ENCODE measurements around the gene TXNDC5.
"Not testable (repeated sequence)": the region's sequence is repeated elsewhere in the genome, so short reads cannot be mapped to it uniquely, and the experiment has no call there.

The TXNDC5 gene

GRCh38 chr6:7912736-7913517, 2.3 kb upstream of the TXNDC5 start:
- DNase-seq, result no peak

DNA sequence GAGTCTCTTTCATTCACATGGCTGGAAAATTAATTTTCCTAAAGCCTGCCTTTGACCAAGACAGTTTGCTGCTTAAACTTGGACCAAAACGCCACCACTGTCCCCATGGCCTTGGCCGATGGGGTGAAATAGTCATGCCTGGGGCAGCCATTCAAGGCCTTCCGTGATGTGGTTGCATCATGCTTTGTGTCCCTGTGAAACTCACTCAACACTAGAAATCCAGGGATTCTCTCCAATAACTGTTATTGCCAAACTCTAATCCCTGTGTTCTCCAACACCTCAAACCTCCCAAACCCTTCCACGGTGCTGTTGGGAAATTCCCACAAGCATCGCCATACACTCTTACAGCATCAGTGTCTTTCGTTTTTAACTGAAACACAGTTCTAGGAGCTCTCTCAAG, 1.4 kb upstream of the TXNDC5 start:
- DNase-seq, result no peak

GRCh38 chr6:7911345-7911725, 747 bp upstream of the TXNDC5 start:
- DNase-seq, result no peak

- DNase-seq, result no peak
These were observed 312 bp downstream of the TXNDC5 start for GRCh38 chr6:7910298-7910653.

DNA sequence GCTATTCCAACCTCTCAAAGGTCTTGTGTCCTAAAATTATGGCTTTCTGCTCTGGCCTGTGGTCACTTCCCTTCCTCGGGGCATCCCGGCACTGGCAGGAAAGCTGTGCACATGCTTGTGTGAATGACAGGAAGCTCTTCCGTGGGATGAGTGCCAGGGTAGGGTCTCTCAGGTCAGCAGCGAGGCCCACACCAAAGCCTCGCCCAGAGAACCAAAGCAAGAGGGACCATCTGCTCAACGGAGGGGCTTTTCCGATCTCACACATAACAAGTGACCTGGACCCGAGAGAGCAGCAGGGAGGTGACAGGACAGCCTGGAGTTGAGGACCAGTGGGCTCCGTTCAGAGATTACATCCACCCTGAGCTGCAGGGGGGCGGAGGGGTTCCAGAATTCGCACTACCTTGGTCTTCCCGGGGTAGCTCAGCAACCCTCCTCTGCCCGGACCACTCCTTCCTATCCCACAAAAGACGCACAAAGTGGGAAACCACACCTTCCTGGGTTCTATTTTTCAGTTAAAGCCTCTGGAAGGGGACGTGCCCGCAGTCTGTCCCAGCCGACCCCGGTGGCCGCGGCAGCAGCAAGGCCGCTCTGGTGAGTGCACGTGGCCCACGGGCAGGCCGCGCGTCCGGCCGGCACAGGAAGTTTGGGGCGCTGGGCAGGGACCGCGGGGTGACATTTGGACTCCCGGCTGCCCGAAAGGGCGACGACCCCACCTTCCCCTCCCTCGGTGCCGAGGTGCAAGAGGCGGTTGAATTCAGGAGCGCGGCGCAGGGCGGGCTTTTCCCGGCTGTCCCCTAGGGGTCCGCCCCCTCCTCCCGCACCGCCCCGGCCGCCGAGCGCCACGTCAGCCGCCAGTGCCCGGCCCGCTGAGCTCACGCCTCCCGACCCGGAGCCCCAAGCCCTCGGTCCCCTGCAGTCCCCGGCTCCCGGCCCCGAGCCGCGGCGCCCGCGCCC, 988 bp downstream of the TXNDC5 start:
- DNase-seq, result peak in 1 of 2 donors; percentile 24

DNA sequence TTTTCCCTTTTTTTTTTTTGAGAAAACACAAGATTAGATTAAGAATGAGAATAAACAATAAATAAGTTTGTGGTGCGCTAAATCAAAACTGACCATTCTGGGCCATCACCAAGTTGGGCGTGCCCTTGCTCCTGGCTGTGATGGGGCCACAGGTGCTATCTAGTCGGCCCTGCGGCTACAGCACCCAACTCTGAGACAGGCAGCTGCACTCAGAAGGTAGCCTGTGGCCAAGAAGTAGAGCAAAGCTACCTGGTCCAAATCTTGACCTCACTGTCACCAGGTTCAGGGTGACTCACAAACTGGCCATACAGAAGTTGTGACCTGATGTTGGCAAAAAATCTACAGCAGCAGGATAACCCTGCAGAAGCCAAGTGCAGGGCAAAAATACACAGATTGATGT, 3.4 kb downstream of the TXNDC5 start:
- no peak for DNase-seq

DNA sequence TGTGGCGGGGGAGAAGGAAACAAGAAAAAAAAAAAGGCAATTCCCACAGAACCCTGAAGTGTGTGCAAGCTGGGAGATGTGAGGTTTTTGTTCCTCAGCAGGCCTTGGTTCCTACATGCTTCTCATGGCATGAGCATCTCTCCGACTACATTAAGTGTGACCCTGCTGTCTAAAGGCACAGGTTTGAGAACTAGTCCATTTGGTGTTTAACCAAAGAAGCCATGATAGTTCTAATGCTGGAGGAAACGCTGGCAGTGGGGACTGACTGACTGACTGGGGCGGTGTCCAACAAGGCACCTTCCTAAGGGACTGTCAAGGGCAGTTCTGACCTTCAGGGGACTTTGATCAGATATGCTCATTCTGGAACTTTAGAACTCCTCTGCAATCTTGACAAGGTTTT, 3.8 kb downstream of the TXNDC5 start:
- no peak for DNase-seq

- DNase-seq, result no peak
These were observed 5.2 kb downstream of the TXNDC5 start for GRCh38 chr6:7905416-7905815.

GRCh38 chr6:7904654-7905319, 5.8 kb downstream of the TXNDC5 start:
- DNase-seq, result no peak

DNA sequence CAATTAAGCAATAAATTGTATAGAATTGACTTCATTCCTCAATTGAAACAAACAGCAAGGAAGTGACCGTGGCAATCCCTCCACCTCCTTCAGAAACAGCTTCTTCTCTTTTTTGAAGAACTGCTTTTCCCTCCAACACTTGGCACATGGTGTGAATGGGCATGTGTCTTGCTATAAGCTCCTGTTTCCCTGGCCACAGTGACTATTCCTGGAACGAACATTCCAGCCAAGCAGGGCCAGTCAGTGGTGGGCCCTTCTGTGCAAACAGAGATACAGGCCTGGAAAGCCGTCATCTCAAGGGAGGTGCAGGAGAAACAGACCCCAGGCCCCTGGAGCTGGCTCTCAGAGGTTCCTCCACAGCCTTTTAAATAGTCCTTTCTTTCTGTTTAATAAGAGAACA, 6.9 kb downstream of the TXNDC5 start:
- DNase-seq, result no peak

GRCh38 chr6:7902867-7903266, 7.7 kb downstream of the TXNDC5 start:
- DNase-seq, result no peak

GRCh38 chr6:7902221-7902620, 8.4 kb downstream of the TXNDC5 start:
- no peak for DNase-seq

DNA sequence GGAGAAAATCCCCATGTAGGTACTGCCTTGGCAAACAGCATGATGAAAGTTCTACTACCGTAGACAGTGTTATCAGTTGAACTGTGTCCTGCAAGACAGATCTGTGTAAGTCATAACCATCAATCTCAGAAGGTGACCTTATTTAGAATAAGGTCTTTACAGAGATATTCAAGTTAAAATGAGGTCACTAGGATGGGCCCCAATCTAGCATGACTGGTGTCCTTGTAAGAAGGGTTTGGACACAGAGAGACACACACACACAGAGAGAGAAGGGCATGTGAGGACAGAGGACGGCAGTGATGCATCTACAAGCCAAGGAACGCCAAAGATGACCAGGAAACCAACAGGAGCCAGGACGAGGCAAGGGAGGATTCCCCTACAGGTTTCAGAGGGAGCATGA, 8.8 kb downstream of the TXNDC5 start:
- no peak for DNase-seq

DNA sequence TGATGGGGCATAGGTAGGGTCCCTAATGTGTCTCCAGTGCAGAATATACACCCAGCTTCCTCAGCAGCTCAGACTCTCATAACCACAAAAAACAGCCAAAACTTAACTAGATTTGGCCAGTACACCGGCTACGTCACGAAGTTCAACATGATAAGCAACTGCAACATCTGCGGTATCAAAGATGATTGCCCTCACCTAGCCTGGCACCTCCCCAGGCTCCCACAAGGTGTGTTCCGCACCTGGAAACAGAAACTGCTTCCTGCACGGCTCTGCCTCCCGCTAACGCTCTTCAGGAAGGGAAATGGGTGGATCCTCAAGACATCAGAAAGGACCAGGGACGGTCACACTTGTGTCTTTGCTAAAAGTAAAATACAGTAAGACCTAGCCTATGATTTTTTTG, 9.5 kb downstream of the TXNDC5 start:
- no peak for DNase-seq

- DNase-seq, result no peak
These were observed 10.0 kb downstream of the TXNDC5 start for GRCh38 chr6:7900621-7901020.

GRCh38 chr6:7899889-7900213, 10.7 kb downstream of the TXNDC5 start:
- DNase-seq, result no peak

DNA sequence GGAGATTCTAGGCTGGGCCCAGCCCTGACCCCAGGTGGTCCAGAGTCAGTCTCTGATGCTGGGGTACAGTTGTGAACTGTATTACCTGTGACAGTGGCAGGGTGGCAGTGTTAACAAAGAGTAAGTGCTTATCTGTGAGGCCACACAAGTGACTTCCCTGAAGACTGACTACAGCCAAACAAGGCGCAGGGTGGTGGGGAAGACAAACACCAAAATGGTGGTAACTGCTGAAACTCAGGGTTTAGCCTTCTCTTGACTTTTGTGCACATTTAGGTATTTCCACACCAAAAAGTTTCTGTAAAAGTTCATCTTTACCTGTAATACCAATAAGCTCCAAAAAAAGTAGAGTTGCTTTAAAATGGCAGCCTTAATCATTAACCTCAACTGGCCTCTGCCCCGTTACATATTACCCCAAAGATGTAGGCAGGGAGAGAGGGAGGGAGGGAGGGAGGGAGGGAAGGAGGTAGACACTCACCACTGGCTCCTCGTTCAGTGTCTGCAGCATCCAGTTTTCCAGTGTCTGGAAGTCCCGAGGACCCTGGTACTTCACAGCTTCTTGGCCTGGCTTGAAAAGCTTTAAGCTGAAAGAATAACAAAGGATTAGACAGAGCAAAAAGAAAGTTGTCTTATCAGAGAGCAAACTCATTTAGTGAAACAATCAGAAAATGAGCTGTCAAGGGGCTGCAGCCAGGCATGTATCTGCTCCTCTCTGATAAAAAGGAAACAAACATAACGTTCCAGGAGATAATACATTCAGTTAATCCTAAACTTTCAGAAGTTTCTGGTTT, 11.3 kb downstream of the TXNDC5 start:
- DNase-seq, result peak in 1 of 2 donors; percentile 9

DNA sequence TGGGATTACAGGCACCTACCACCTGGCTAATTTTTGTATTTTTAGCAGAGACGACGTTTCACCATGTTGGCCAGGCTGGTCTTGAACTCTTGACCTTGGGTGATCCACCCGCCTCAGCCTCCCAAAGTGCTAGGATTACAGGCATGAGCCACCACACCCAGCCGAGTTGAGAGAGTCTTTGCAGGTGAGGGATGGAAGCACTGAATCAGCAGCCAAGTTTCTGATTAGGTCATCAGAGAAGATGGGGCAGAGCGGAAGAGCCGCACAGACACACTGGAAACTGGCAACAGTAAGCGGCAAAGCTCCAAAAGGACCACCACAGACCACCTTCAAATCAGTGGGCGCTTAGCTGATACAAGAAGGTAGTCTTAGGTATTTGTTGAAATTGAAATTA, 12.4 kb downstream of the TXNDC5 start:
- DNase-seq, result not testable (repeated sequence)

- no peak for DNase-seq
These were observed 13.0 kb downstream of the TXNDC5 start for GRCh38 chr6:7897461-7898192.

GRCh38 chr6:7896465-7896987, 14.1 kb downstream of the TXNDC5 start:
- no peak for DNase-seq

GRCh38 chr6:7895125-7895423, 15.5 kb downstream of the TXNDC5 start:
- no peak for DNase-seq
